GM12878 (cell line): Measurements from ENCODE around the gene ADNP2. TPM values are rescaled to one million over a fixed set of nuclear protein-coding genes. Genes with fewer than 3 reads are reported as not detected.

Source experiments
- ATAC-seq: fragments of 200-7000 bp; cut with Tn5 transposase; 3 replicates; pipeline ENCODE4 v1.9.1; 2020; ENCODE audit warnings: mild to moderate bottlenecking, moderate library complexity
- BruUV-seq: library from RNA; stranded (reverse); fragments of 400-500 nt; replicated peaks from 2 replicates; lab custom pipeline; 2021; lab: Mats Ljungman, UMichigan
- CTCF ChIA-PET: fragments of 300-600 bp; sonication (Branson Sonifier 250); formaldehyde crosslinking; extraction: SDS; loops from one replicate; lab custom pipeline; 2021; ENCODE audit warnings: inconsistent platforms; lab: Yijun Ruan, JAX
- POLR2A ChIA-PET: fragments of 350-600 bp; formaldehyde crosslinking; extraction: SDS; loops from one replicate; lab custom pipeline; 2021; ENCODE audit warnings: inconsistent platforms; lab: Charles Lee
- RAD21 ChIA-PET: fragments of 300-600 bp; sonication (Branson Sonifier 250); formaldehyde crosslinking; loops from one replicate; lab custom pipeline; 2023; ENCODE audit warnings: antibody characterized with exemption; ENCODE audit not compliant: unreplicated experiment; lab: Charles Lee
- SMC1A ChIA-PET: fragments of 300-600 bp; sonication (Branson Sonifier 250); formaldehyde crosslinking; loops from one replicate; lab custom pipeline; 2023; ENCODE audit not compliant: unreplicated experiment, uncharacterized antibody; lab: Charles Lee
- DNase-seq: peaks from one replicate; pipeline ENCODE4 v3.0.0-alpha.2; 2011; ENCODE audit warnings: low read depth, low spot score
- FAIRE-seq: peaks from 3 replicates; lab custom pipeline; 2011; peaks lifted over from hg19 to GRCh38; lab: Jason Lieb, UNC
- H2AFZ ChIP-seq: 2 replicates; pipeline ENCODE4 v1.6.0; 2011; ENCODE audit warnings: low read depth, low read length, control low read depth; ENCODE audit not compliant: control insufficient read depth
- H3K27ac ChIP-seq: 2 replicates; pipeline ENCODE4 v1.5.1; 2011; ENCODE audit warnings: control low read depth; ENCODE audit not compliant: control insufficient read depth, insufficient read depth
- H3K27me3 ChIP-seq, 2 experiments: replicated peaks in 1 of 2; 2 replicates each; pipeline versions ENCODE4 v1.6.0 to v1.6.1; 2011; ENCODE audit warnings: low read length in 1 of 2; ENCODE audit not compliant: control insufficient read depth in 2 of 2, insufficient read depth in 2 of 2
- H3K36me3 ChIP-seq, 2 experiments: 2 replicates each; pipeline ENCODE4 v1.5.1; 2011; ENCODE audit warnings: low read length in 1 of 2; ENCODE audit not compliant: control insufficient read depth in 2 of 2, insufficient read depth in 2 of 2
- H3K4me1 ChIP-seq: 2 replicates; pipeline ENCODE4 v1.6.1; 2011; ENCODE audit warnings: mild to moderate bottlenecking, low read length, moderate library complexity, mixed read lengths; ENCODE audit not compliant: control insufficient read depth, insufficient read depth
- H3K4me2 ChIP-seq: 2 replicates; pipeline ENCODE4 v1.6.0; 2011; ENCODE audit warnings: control low read depth; ENCODE audit not compliant: control insufficient read depth, insufficient read depth
- H3K4me3 ChIP-seq: fragments of 200-600 bp; sonication (generic); 2 replicates; pipeline ENCODE4 v1.5.1; 2016
- H3K79me2 ChIP-seq: 2 replicates; pipeline ENCODE4 v1.6.0; 2011; ENCODE audit warnings: low read length; ENCODE audit not compliant: control insufficient read depth, insufficient read depth
- H3K9ac ChIP-seq: 2 replicates; pipeline ENCODE4 v1.8.0; 2011; ENCODE audit warnings: low read length, control low read depth, mixed read lengths; ENCODE audit not compliant: control insufficient read depth, insufficient read depth
- H3K9me3 ChIP-seq: replicated peaks from 3 replicates; pipeline ENCODE4 v1.5.1; 2011; ENCODE audit warnings: mild to moderate bottlenecking, low read length; ENCODE audit not compliant: control insufficient read depth, insufficient read depth
- H4K20me1 ChIP-seq: 2 replicates; pipeline ENCODE4 v1.6.0; 2011; ENCODE audit not compliant: control insufficient read depth, insufficient read depth
- HDAC6 ChIP-seq: fragments of 200-600 bp; sonication (generic); IDR thresholded peaks from one replicate; pipeline ENCODE4 v1.8.0; 2017; ENCODE audit warnings: antibody characterized with exemption; ENCODE audit not compliant: unreplicated experiment
- POLR2A ChIP-seq: IDR thresholded peaks from 2 replicates; pipeline ENCODE4 v1.6.1; 2011; ENCODE audit warnings: low read depth, mild to moderate bottlenecking, low read length
- STAT3 ChIP-seq: IDR thresholded peaks from 2 replicates; pipeline ENCODE4 v1.6.1; 2011; ENCODE audit warnings: low read depth, low read length, improper control_type of control experiment
- WGBS: methylation state at CpG from one replicate; pipeline ENCODE4 v1.1.6; 2016; ENCODE audit warnings: low lambda C conversion rate; ENCODE audit not compliant: insufficient replicate concordance, insufficient coverage; ENCODE audit errors: missing lambda C conversion rate; 5-methylcytosine and 5-hydroxymethylcytosine counted together
- in situ Hi-C: fragments of 300-500 bp; cut with MboI; formaldehyde crosslinking; loops from 9 replicates; pipeline ENCODE4 v1.14.3; 2018; ENCODE audit warnings: mixed read lengths
- intact Hi-C: fragments of 100-400 bp; cut with micrococcal nuclease; formaldehyde crosslinking; loops from one replicate; pipeline ENCODE4 v1.14.2; 2022; ENCODE audit not compliant: unreplicated experiment
- polyA plus RNA-seq, 11 experiments: library from polyadenylated mRNA; depleted of rRNA in 4 of 11; unstranded in 6 of 11; stranded (reverse) in 5 of 11; fragments of >200 nt; fragmentation: Nextera tagmentation in 4 of 11; fragmentation: Illumina TruSeq in 1 of 11; extraction: Ambion mirVana in 4 of 11; extraction: Trizol in 1 of 11; gene quantifications; 1 replicate in 1 of 11; 2 replicates in 10 of 11; pipeline versions ENCODE4 v1.2.1 to v1.2.3, GENCODE V29; 2011 to 2016; ENCODE audit warnings: inconsistent platforms in 2 of 11, missing spikeins in 2 of 11, low read depth in 1 of 11
- total RNA-seq, 4 experiments: library from RNA; depleted of rRNA in 3 of 4; stranded (reverse); fragments of >200 nt in 3 of 4; fragmentation: Illumina TruSeq in 1 of 4; extraction: Trizol in 1 of 4; gene quantifications; 2 replicates each; pipeline versions ENCODE4 v1.2.1 to v1.2.3, GENCODE V29; 2013 to 2021

Gene ADNP2
- total and polyA plus RNA-seq, 10 of the 15 experiments (the other 5 are each of a cell fraction or from before 2014, with no cell fraction given), result 3.7 to 25.1 (median 13.0) TPM

GRCh38 chr18:80137137-80137536 lies 28.1 kb downstream of the ADNP2 start:
- in situ Hi-C loops, result no loop called here
- no peak for FAIRE-seq

GRCh38 chr18:80137976-80138375 lies 28.9 kb downstream of the ADNP2 start:
- in situ Hi-C loops (no loop called here), intact Hi-C loops (no loop called here)
- DNase-seq (no peak), ATAC-seq (no peak), FAIRE-seq (no peak)
- Histone ChIP-seq H3K9ac (no peak overlapping the region), H3K4me2 (no peak overlapping the region), H3K27me3 (no peaks in the 10 kb centered on the region), H3K36me3 (peaks cover 16 to 17% of the 10 kb centered on the region in 2 experiments; a peak in 3 of 4 replicates), H3K79me2 (no peaks in the 10 kb centered on the region), H3K9me3 (no peaks in the 10 kb centered on the region), H3K4me3 (no peak overlapping the region), H2AFZ (no peak overlapping the region), H4K20me1 (no peaks in the 10 kb centered on the region), H3K4me1 (no peaks in the 10 kb centered on the region), H3K27ac (no peak overlapping the region)
- RAD21 ChIA-PET, result no interaction called here
- POLR2A ChIA-PET, result no interaction called here
- SMC1A ChIA-PET, result no interaction called here
- CTCF ChIA-PET, result no interaction called here
- WGBS, result 87% methylated on average over 12 of the region's 12 CpGs
- TF ChIP-seq HDAC6 (no peak), POLR2A (peak; percentile 47)
- no TSS peak for BruUV-seq

More at GRCh38 chr18:80137137-80137536, 28.1 kb downstream of the ADNP2 start:
- peaks cover 16 to 17% of the 10 kb centered on the region in 2 experiments; a peak in 3 of 4 replicates for H3K36me3 ChIP-seq
- H3K9me3 ChIP-seq, result no peaks in the 10 kb centered on the region
- H3K4me3 ChIP-seq, result no peak overlapping the region
- no peaks in the 10 kb centered on the region for H3K27me3 ChIP-seq
- no TSS peak for BruUV-seq
- no peak overlapping the region for H2AFZ ChIP-seq
- RAD21 ChIA-PET, result no interaction called here
- no peaks in the 10 kb centered on the region; the same call in 1 of the 2 replicates for H3K4me1 ChIP-seq
- SMC1A ChIA-PET, result no interaction called here
- POLR2A ChIA-PET, result no interaction called here
- H3K27ac ChIP-seq, result no peak overlapping the region
- WGBS, result 95% methylated on average over 14 of the region's 14 CpGs
- intact Hi-C loops, result no loop called here
- no peak overlapping the region for H3K9ac ChIP-seq
- no peaks in the 10 kb centered on the region for H4K20me1 ChIP-seq
- H3K4me2 ChIP-seq, result no peak overlapping the region
- ATAC-seq (no peak), DNase-seq (no peak)
- CTCF ChIA-PET, result interaction anchor here (0.5 kb wide), 1 partner anchor 22 kb away, joined by 3 read pairs; no protein-coding TSS in a partner anchor
- TF ChIP-seq POLR2A, result peak; percentile 56
- no peak for TF ChIP-seq STAT3
- H3K79me2 ChIP-seq, result no peaks in the 10 kb centered on the region
